BLaER1 (cell line): ENCODE measurements around the gene AHNAK.
"Not testable (repeated sequence)": the region's sequence is repeated elsewhere in the genome, so short reads cannot be mapped to it uniquely, and the experiment has no call there.

Source experiments
- H3K27ac ChIP-seq: shearing (Covaris generic); formaldehyde crosslinking; 2 replicates; pipeline ENCODE4 v1.8.1; 2022
- H3K27me3 ChIP-seq: shearing (Covaris generic); formaldehyde crosslinking; 2 replicates; pipeline ENCODE4 v1.8.1; 2022
- H3K36me3 ChIP-seq: shearing (Covaris generic); formaldehyde crosslinking; 2 replicates; pipeline ENCODE4 v1.8.1; 2022
- H3K4me1 ChIP-seq: shearing (Covaris generic); formaldehyde crosslinking; 2 replicates; pipeline ENCODE4 v1.8.1; 2022
- H3K4me2 ChIP-seq: shearing (Covaris generic); formaldehyde crosslinking; 2 replicates; pipeline ENCODE4 v1.8.1; 2022
- H3K4me3 ChIP-seq: shearing (Covaris generic); formaldehyde crosslinking; 2 replicates; pipeline ENCODE4 v1.8.1; 2022
- H3K9ac ChIP-seq: shearing (Covaris generic); formaldehyde crosslinking; 2 replicates; pipeline ENCODE4 v1.8.1; 2022
- H3K9me3 ChIP-seq: shearing (Covaris generic); formaldehyde crosslinking; 2 replicates; pipeline ENCODE4 v1.8.1; 2022
- H4K20me1 ChIP-seq: shearing (Covaris generic); formaldehyde crosslinking; 2 replicates; pipeline ENCODE4 v1.8.1; 2022
- Cebpa-rat ChIP-seq: shearing (Covaris generic); IDR thresholded peaks from 2 replicates; pipeline ENCODE4 v1.8.1; 2022

AHNAK gene

GRCh38 chr11:62388999-62389398, 157.6 kb downstream of the AHNAK start:
- no peak for TF ChIP-seq Cebpa-rat
- H3K4me3 ChIP-seq = no peak overlapping the region
- no peaks in the 10 kb centered on the region for H3K9me3 ChIP-seq
- no peaks in the 10 kb centered on the region for H3K36me3 ChIP-seq
- H3K27me3 ChIP-seq = no peaks in the 10 kb centered on the region
- H4K20me1 ChIP-seq = no peaks in the 10 kb centered on the region
- peaks cover 5% of the 10 kb centered on the region for H3K4me1 ChIP-seq
- no peak overlapping the region for H3K4me2 ChIP-seq
- no peak overlapping the region for H3K27ac ChIP-seq
- no peak overlapping the region for H3K9ac ChIP-seq

- Histone ChIP-seq H3K36me3 (no peaks in the 10 kb centered on the region), H3K4me3 (no peak overlapping the region), H3K9ac (no peak overlapping the region), H3K9me3 (no peaks in the 10 kb centered on the region), H3K4me2 (no peak overlapping the region), H3K4me1 (peaks cover 5% of the 10 kb centered on the region), H3K27ac (no peak overlapping the region), H3K27me3 (no peaks in the 10 kb centered on the region), H4K20me1 (no peaks in the 10 kb centered on the region)
- no peak for TF ChIP-seq Cebpa-rat
Observed at GRCh38 chr11:62387381-62387780, 159.2 kb downstream of the AHNAK start.

DNA sequence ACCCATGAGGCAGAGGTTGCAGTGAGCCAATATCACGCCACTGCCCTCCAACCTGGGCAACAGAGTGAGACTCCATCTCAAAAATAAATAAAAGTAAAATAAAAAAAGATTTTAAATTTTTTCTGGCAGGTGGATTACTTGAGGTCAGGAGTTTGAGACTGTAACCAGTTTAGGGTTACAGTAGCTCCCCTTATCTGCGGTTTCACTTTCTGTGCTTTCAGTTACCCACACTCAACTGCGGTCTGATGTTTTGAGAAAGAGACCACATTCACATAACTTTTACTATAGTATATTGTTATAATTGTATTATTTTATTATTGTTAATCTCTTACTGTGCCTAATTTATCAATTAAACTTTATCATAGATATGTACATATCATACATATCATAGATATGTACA, 160.5 kb downstream of the AHNAK start:
- not testable (repeated sequence) for H3K4me3 ChIP-seq, H3K27ac ChIP-seq, H4K20me1 ChIP-seq, H3K4me2 ChIP-seq, H3K9ac ChIP-seq, H3K4me1 ChIP-seq, H3K9me3 ChIP-seq, H3K36me3 ChIP-seq, H3K27me3 ChIP-seq

DNA sequence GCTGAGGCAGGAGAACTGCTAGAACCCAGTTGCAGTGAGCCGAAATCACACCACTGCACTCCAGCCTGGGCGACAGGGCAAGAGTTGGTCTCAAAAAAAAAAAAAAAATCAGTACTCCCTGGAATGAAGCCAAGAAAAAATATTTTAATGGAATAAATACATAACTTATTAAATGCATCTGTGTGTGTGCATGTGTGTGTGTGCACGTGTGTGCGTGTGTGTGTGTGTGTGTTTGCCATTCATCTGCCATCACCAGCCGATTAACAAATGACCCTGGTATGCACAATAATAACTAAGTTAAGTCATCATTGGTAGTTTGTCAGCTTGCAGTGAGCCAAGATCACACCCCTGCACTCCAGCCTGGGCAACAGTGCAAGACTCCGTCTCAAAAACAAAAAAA, 162.8 kb downstream of the AHNAK start:
- Histone ChIP-seq H3K4me2 (no peak overlapping the region), H3K27ac (no peak overlapping the region), H3K4me1 (peaks cover 5% of the 10 kb centered on the region), H4K20me1 (no peaks in the 10 kb centered on the region), H3K9ac (no peak overlapping the region), H3K36me3 (no peaks in the 10 kb centered on the region), H3K9me3 (no peaks in the 10 kb centered on the region), H3K4me3 (no peak overlapping the region), H3K27me3 (no peaks in the 10 kb centered on the region)
- TF ChIP-seq Cebpa-rat = no peak
